Erythroblast (primary cell): Measurements from ENCODE around the gene HSP90AA1.

Source experiments
- GATA1 ChIP-seq: IDR thresholded peaks from 2 replicates; pipeline ENCODE4 v1.6.1; 2011; ENCODE audit warnings: low read depth, mild to moderate bottlenecking, control low read depth, low read length, moderate library complexity
- POLR2A ChIP-seq: IDR thresholded peaks from 2 replicates; pipeline ENCODE4 v1.6.1; 2011; ENCODE audit warnings: mild to moderate bottlenecking, low read length

DNA sequence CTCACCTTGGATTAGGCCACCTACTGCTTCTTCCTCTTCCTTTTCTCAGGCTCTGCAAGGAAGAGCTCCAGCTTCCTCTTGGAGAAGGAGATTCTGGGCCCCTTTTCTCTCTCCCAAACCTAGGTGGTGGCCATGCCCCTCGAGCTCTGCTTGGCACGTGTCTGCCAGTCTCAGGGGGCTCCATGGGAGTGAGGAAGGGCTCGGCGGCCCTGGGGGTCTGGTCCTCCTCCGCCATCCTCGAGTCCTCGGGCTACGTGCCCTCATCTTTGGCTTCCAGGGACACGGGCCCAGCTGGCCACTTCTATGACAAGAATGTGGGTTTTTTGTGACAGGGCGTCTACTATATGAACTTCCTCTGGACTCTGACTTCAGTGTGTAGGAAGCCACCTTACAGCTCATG lies 34.3 kb downstream of the HSP90AA1 start:
- TF ChIP-seq POLR2A (no peak), GATA1 (no peak)
